C1 segment of cervical spinal cord (tissue), 14 donors: ENCODE measurements around the gene WFDC13.
"Not testable (repeated sequence)": the region's sequence is repeated elsewhere in the genome, so short reads cannot be mapped to it uniquely, and the experiment has no call there.

Experiments
- DNase-seq, 14 donors: peaks; one replicate each; lab custom pipeline; 2025; lab: John Stamatoyannopoulos, UW

The WFDC13 gene, protein sequence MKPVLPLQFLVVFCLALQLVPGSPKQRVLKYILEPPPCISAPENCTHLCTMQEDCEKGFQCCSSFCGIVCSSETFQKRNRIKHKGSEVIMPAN

GRCh38 chr20:45701873-45702272, at the start of gene WFDC13:
Gene WFDC13 (plus strand): TSS chr20:45702038. CDS start chr20:45702124, 86 bp downstream.
- no peak for DNase-seq

GRCh38 chr20:45657038-45657437, 44.8 kb upstream of the WFDC13 start:
- not testable (repeated sequence) for DNase-seq

DNA sequence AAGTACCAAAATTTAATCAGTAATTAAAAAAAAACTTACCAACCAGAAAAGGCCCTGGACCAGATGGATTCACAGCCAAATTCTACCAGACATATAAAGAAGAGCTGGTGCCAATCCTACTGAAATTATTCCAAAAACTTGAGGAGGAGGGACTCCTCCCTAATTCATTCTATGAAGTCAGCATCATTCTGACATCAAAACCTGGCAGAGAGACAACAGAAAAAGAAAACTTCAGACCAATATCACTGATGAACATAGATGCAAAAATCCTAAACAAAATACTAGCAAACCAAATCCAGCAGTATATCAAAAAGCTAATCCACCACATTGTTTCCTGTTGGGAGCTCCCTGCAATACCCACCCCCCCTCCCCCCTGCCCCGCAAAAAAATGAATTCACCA, 31.7 kb upstream of the WFDC13 start, which contains the start of gene WFDC11:
TSS of gene WFDC11 (minus strand) at position 101 of the 400 bp plus-strand sequence. CDS start 19,639 bp downstream, outside the sequence.
- DNase-seq: no peak

DNA sequence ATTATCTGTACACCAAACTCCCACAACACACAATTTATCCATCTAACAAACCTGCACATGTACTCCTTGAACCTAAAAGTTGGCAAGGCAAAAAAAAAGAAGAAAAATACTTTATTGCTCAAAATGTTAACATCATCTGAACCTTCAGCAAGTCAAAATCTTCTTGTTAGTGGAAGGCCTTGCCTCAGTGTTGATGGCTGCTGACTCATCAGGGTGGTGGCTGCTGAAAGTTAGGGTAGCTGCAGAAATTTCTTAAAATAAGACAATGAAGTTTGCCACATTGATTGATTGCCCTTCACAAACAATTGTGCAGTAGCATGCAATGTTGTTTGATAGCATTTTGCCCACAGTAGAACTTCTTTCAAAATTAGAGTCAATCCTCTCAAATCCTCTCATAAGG, 29.1 kb upstream of the WFDC13 start:
- DNase-seq: no peak

- no peak for DNase-seq
Measured at GRCh38 chr20:45679650-45680049, 22.2 kb upstream of the WFDC13 start.

DNA sequence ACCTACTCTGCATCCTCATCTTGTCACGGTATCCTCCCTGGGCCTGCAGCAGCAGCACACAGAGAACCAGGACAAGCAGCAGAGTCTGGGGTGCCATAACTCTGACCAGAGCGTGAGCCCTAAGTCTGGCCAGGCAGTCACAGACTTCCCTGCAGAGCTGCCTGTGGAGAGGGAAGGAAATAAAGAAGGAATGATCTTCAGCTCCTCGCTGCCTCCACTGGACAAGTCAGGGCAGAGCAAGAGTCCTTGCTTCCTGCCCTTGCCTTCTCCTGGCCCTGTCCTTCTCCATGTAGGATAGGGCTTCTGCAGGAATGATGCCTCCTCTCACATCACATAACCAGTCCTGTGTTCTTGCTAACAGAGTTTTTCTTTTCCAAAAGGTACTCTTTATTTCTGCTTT, 15.9 kb upstream of the WFDC13 start:
- no peak for DNase-seq

DNA sequence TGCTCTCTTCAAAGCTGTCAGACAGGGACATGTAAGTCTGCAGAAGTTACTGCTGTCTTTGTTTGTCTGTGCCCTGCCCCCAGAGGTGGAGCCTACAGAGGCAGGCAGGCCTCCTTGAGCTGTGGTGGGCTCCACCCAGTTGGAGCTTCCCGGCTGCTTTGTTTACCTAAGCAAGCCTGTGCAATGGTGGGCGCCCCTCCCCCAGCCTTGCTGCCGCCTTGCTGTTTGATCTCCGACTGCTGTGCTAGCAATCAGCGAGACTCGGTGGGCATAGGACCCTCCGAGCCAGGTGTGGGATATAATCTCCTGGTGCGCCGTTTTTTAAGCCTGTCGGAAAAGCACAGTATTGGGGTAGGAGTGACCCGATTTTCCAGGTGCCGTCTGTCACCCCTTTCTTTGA, 8.5 kb upstream of the WFDC13 start:
- DNase-seq: not testable (repeated sequence)

- DNase-seq: no peak
Measured at GRCh38 chr20:45695496-45695895, 6.3 kb upstream of the WFDC13 start.

GRCh38 chr20:45701104-45701503, 734 bp upstream of the WFDC13 start:
- DNase-seq: no peak

DNA sequence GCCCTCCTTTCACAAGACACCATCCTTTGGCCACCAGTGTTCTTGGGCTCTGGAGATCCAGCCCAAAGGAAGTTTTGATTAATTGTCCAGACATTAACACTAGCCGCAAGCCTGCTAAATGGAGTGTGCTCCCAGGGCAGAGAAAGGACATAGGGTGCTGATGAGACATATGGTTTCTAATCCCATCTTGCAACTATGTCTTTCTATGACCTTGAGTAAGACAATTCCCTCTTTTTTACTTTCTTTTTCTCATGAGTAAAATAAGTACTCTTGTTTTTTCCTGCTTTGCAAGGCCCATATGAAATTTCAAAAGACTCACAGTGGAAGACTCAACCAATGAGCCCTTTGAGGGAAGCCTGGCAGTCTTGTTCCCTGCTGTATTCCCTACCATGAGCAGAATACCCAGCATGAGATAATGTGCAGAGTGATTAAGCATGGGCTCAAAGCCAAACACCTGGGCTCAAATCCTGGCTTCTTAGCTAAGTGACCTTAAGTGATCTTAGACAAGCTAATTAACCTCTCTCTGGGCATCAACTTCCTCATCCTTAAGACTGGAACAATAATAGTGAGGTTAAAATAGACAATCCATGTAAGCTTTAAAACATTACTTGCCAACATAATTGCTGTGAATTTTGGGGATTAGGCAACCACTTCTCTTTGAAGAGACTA, 3.3 kb downstream of the WFDC13 start, which contains the start of gene WFDC10B:
TSS of gene WFDC10B (minus strand) at position 51 of the 669 bp plus-strand sequence. CDS start 19,027 bp downstream, outside the sequence.
- no peak for DNase-seq

GRCh38 chr20:45716141-45716688, 14.4 kb downstream of the WFDC13 start:
- not testable (repeated sequence) for DNase-seq

GRCh38 chr20:45722047-45722446, 20.2 kb downstream of the WFDC13 start, which contains the start of gene SPINT4:
Gene SPINT4 (plus strand): TSS chr20:45722347. CDS start chr20:45722368, 21 bp downstream.
- DNase-seq: no peak

DNA sequence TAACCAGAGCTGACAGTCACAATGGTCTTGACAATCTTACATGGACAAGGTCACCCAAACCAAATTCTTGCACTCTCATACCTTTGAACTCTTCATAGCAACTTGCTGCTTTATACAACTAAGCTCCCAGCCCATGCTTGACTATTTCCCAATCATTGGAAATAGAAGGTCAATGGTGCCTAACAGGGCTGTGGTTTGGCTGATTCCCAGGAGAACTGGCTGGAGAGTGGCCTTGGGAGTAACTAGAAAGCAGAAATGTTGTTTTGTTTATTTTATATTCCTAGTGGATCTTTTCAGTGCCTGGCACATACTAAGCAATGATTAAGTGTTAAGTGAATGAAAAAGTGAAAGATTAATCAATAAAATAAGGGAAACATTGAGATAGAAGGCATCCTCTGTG, 23.3 kb downstream of the WFDC13 start:
- no peak for DNase-seq

- DNase-seq: no peak
Measured at GRCh38 chr20:45727044-45727443, 25.2 kb downstream of the WFDC13 start.

DNA sequence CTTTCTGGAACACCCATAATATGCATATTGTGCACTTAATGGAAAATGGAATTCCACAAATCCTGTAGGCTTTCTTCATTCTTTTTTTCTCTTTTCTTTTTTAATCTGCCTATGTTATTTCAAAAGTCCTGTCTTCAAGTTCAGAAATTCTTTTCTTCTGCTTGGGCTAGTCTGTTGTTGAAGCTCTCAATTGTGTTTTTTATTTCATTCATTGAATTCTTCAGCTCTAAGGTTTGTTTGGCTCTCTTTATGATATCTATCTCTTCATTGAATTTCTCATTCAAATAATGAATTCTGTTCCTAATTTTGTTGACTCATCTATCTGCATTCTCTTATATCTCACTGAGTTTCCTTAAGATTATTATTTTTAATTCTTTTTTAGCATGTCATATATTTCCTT, 30.4 kb downstream of the WFDC13 start:
- no peak for DNase-seq

DNA sequence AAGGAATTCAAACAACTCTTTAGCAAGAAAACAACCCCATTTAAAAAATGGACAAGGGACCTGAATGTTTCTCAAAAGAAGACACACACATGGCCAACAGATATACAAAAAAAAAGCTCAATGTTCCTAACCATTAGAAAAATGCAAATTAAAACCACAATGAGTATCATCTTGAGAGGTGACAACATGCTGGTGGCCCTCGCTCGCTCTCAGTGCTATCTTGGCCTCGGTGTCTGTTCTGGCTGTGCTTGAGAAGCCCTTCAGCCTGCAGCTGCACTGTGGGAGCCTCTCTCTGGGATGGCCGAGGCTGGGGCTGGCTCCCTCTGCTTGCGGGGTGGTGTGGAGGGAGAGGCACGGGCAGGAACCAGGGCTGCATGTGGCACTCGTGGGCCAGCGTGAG, 33.7 kb downstream of the WFDC13 start:
- no peak for DNase-seq

- DNase-seq: no peak
Measured at GRCh38 chr20:45735988-45736387, 34.1 kb downstream of the WFDC13 start.

- DNase-seq: no peak
Measured at GRCh38 chr20:45742596-45742995, 40.8 kb downstream of the WFDC13 start.

DNA sequence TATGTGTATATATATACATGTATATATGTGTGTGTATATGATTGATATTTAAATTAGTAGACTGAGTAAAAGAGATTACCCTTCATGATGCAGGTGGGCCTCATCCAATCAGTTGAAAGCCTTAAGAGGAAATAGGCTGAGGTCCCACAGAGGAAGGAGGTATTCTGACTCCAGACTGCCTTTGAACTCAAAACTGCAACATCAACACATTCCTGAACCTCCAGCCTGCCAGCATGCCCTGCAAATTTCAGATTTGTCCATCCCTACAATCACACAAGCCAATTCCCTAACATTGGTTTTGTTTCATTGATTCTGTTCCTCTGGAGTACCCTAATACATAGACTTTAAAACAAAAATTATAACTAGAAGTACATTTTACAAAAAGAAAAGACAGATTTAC, 43.2 kb downstream of the WFDC13 start:
- no peak for DNase-seq

DNA sequence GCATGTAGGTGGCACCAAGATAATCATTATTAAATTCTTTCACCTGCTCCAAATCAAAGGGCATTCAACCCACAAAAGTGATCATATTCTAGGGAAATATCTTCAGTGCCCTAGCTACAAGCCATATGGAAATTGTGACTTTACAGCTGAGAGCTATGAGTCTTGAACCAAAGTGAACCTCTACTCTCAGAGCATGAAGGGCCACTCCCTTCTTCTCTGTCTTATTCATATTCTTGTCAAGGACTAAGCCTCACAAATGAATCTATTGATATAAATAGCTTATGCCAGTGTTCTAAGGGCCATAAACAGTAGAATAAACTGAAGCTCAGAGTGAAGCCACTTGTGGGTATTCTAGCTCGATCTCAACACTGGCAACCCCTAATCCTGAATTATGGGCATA, 49.9 kb downstream of the WFDC13 start:
- DNase-seq: no peak

GRCh38 chr20:45752746-45753145, 50.9 kb downstream of the WFDC13 start:
- no peak for DNase-seq

DNA sequence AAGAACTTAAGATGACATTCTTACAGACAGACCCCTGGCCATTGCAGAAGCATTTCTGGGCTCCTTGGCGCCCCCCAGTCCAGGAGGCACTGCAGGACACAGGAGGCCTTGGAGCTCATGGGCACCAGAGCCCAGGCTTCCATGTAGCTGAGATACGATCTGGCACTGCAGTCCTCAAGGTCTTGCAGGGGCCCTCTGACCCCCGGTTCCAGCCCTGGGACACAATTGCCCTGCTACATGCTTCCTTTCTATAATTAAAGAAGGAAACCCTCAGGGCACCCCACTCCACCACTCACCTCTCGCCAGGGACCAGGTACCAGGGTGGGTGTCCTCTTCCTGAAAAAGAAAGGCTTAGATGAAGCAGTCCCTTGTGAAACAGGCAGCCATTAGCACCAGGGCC, 56.3 kb downstream of the WFDC13 start:
- DNase-seq: no peak
